ENCODE data around the gene SIDT1.

Gene SIDT1

GRCh38 chr3:113628788-113629187 is 96.4 kb downstream of the SIDT1 start:
- H3K4me3 ChIP-seq (IDR thresholded peaks at IDR 0.05; ENCODE audit: insufficient read depth, low read depth, low read length) = no peak overlapping the region
- no peak overlapping the region for H2AFZ ChIP-seq (ENCODE audit: low read depth)
- no peaks in the 10 kb centered on the region for H3K27me3 ChIP-seq (ENCODE audit: insufficient read depth, low read depth)
- no peak overlapping the region for H3K9ac ChIP-seq
- H3K27ac ChIP-seq = no peak overlapping the region
- TF ChIP-seq CTCF (conservative IDR thresholded peaks at IDR 0.05; ENCODE audit: low read depth, low read length) = no peak
- H3K4me1 ChIP-seq (ENCODE audit: low read depth, poor library complexity, severe bottlenecking) = no peaks in the 10 kb centered on the region
- H4K20me1 ChIP-seq (ENCODE audit: insufficient read depth) = no peaks in the 10 kb centered on the region
- H3K4me2 ChIP-seq = no peak overlapping the region
- no peaks in the 10 kb centered on the region for H3K79me2 ChIP-seq (ENCODE audit: insufficient read depth, low read depth)
- no peaks in the 10 kb centered on the region for H3K36me3 ChIP-seq (ENCODE audit: insufficient read depth)

- Histone ChIP-seq H3K36me3 (ENCODE audit: insufficient read depth) (no peaks in the 10 kb centered on the region), H2AFZ (ENCODE audit: low read depth) (no peak overlapping the region), H3K79me2 (ENCODE audit: insufficient read depth, low read depth) (no peaks in the 10 kb centered on the region), H3K4me3 (IDR thresholded peaks at IDR 0.05; ENCODE audit: insufficient read depth, low read depth, low read length) (no peak overlapping the region), H3K4me1 (ENCODE audit: low read depth, poor library complexity, severe bottlenecking) (no peaks in the 10 kb centered on the region), H3K27me3 (ENCODE audit: insufficient read depth, low read depth) (no peaks in the 10 kb centered on the region), H4K20me1 (ENCODE audit: insufficient read depth) (no peaks in the 10 kb centered on the region), H3K4me2 (no peak overlapping the region), H3K9ac (no peak overlapping the region), H3K27ac (no peak overlapping the region)
- no peak for TF ChIP-seq CTCF (conservative IDR thresholded peaks at IDR 0.05; ENCODE audit: low read depth, low read length)
Observed at GRCh38 chr3:113629584-113630421, 97.4 kb downstream of the SIDT1 start.

- H2AFZ ChIP-seq (ENCODE audit: low read depth) = no peak overlapping the region
- H3K9ac ChIP-seq = no peak overlapping the region
- H3K36me3 ChIP-seq (ENCODE audit: insufficient read depth) = no peaks in the 10 kb centered on the region
- no peak for TF ChIP-seq CTCF (conservative IDR thresholded peaks at IDR 0.05; ENCODE audit: low read depth, low read length)
- no peak overlapping the region for H3K4me2 ChIP-seq
- H3K27me3 ChIP-seq (ENCODE audit: insufficient read depth, low read depth) = no peaks in the 10 kb centered on the region
- no peaks in the 10 kb centered on the region for H4K20me1 ChIP-seq (ENCODE audit: insufficient read depth)
- H3K4me3 ChIP-seq (IDR thresholded peaks at IDR 0.05; ENCODE audit: insufficient read depth, low read depth, low read length) = no peak overlapping the region
- H3K4me1 ChIP-seq (ENCODE audit: low read depth, poor library complexity, severe bottlenecking) = no peaks in the 10 kb centered on the region
- no peaks in the 10 kb centered on the region for H3K79me2 ChIP-seq (ENCODE audit: insufficient read depth, low read depth)
- no peak overlapping the region for H3K27ac ChIP-seq
Observed at GRCh38 chr3:113630956-113631542, 98.7 kb downstream of the SIDT1 start.

DNA sequence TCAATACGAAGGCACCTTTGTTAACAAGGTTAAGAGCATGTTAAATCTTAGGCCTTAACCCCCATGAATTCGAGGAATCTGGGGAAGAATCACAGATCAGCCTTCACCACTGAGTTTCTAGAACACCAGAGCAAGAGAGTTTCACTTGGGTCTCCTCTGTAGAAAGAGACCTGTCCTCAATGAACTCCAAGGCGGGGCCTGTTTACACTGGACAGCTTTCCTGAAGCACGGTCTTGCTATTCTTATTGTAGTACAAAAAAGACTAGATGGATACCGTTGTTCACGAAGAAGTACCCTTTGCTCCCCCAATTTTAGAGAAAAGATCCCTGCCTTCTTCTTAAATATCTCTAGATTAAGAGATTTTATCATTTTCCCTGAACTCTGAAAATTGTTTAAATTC is 99.2 kb downstream of the SIDT1 start:
- no peak overlapping the region for H3K4me3 ChIP-seq (IDR thresholded peaks at IDR 0.05; ENCODE audit: insufficient read depth, low read depth, low read length)
- no peak for TF ChIP-seq CTCF (conservative IDR thresholded peaks at IDR 0.05; ENCODE audit: low read depth, low read length)
- H3K36me3 ChIP-seq (ENCODE audit: insufficient read depth) = no peaks in the 10 kb centered on the region
- no peaks in the 10 kb centered on the region for H3K4me1 ChIP-seq (ENCODE audit: low read depth, poor library complexity, severe bottlenecking)
- no peak overlapping the region for H2AFZ ChIP-seq (ENCODE audit: low read depth)
- no peaks in the 10 kb centered on the region for H3K27me3 ChIP-seq (ENCODE audit: insufficient read depth, low read depth)
- no peak overlapping the region for H3K4me2 ChIP-seq
- H3K27ac ChIP-seq = no peak overlapping the region
- H3K79me2 ChIP-seq (ENCODE audit: insufficient read depth, low read depth) = no peaks in the 10 kb centered on the region
- no peaks in the 10 kb centered on the region for H4K20me1 ChIP-seq (ENCODE audit: insufficient read depth)
- H3K9ac ChIP-seq = no peak overlapping the region
